Measurements from ENCODE around the gene BRWD1.

The BRWD1 gene

GRCh38 chr21:39319814-39320332, 6.4 kb upstream of the BRWD1 start:
- in situ Hi-C loops (cut with HindIII; ENCODE audit: low pct_unique_long_range_greater_than_20kb, low sequenced_read_pairs) = no loop called here
- TF ChIP-seq JUND (IDR thresholded peaks at IDR 0.05; ENCODE audit: low read depth) = no peak
- DNase-seq (ENCODE audit: low read depth in 1 of 2, low spot score in 1 of 2) = peak in 1 of 2 experiments; percentile 66

- TF ChIP-seq JUND (IDR thresholded peaks at IDR 0.05; ENCODE audit: low read depth) = no peak
- peak in 1 of 2 experiments; percentile 57 for DNase-seq (ENCODE audit: low read depth in 1 of 2, low spot score in 1 of 2)
- in situ Hi-C loops (cut with HindIII; ENCODE audit: low pct_unique_long_range_greater_than_20kb, low sequenced_read_pairs) = no loop called here
Observed at GRCh38 chr21:39319251-39319756, 5.9 kb upstream of the BRWD1 start.

DNA sequence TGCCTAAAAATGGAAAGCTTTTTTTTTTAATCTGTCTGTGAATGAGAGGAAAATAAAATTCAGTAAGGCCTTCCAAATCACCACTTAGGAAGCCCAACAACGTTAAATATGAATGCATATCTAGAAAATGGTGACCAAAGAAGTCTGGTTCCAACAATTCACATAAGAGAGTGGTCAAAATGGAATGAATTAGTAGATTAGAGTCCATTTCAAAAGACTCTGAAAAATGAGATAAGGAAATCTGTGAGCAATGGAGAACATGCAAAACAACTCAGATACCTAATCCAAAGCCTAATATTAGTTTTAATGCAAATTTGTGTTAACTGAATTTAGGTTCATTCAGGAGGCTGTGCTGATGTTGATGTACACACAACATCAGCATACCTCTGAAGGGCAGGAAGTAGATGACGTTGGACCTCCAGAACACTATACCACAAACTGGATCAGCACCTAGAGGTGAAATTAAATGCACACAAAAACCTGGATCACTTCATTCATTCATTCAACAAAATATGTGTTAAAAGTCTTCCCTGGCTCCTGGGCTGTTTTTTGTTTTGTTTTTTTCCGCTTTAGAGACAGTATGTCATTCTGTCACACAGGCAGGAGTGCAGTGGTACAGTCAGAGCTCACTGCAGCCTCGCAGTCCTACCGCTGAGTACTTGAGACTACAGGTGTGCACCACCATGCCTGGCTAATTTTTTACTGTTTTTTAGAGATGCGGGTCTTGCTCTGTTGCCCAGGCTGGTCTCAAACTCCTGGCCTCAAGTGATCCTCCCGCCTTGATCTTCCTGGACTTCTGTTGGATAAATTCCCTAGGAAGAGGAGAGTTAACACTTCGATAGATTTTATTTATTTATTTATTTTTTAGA, 4.9 kb upstream of the BRWD1 start:
- in situ Hi-C loops (cut with HindIII; ENCODE audit: low pct_unique_long_range_greater_than_20kb, low sequenced_read_pairs) = no loop called here
- TF ChIP-seq JUND (IDR thresholded peaks at IDR 0.05; ENCODE audit: low read depth) = no peak
- no peak for DNase-seq (ENCODE audit: low read depth in 1 of 2, low spot score in 1 of 2)

GRCh38 chr21:39317134-39318090, 4.0 kb upstream of the BRWD1 start:
- in situ Hi-C loops (cut with HindIII; ENCODE audit: low pct_unique_long_range_greater_than_20kb, low sequenced_read_pairs) = no loop called here
- peak; percentile 53 to 92 for DNase-seq (ENCODE audit: low read depth in 1 of 2, low spot score in 1 of 2)
- peak; percentile 64 for TF ChIP-seq JUND (IDR thresholded peaks at IDR 0.05; ENCODE audit: low read depth)

DNA sequence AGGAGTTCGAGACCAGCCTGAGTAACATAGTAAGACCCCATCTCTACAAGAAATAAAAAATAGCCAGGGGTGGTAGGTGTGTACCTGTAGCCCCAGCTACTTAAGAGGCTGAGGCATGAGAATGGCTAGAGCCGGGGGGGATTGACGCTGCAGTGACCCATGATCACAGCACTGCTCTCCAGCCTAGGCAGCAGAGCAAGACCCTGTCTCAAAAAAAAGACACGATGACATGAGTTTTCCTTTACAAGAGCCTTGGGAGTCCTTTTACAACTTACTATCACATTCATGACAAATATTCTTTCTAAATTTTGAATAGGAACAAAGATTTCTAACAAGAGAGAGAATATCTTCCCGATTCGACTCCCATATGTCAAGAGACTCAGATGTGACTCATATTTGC, 3.3 kb upstream of the BRWD1 start:
- DNase-seq (ENCODE audit: low read depth in 1 of 2, low spot score in 1 of 2) = no peak
- no peak for TF ChIP-seq JUND (IDR thresholded peaks at IDR 0.05; ENCODE audit: low read depth)
- in situ Hi-C loops (cut with HindIII; ENCODE audit: low pct_unique_long_range_greater_than_20kb, low sequenced_read_pairs) = no loop called here

DNA sequence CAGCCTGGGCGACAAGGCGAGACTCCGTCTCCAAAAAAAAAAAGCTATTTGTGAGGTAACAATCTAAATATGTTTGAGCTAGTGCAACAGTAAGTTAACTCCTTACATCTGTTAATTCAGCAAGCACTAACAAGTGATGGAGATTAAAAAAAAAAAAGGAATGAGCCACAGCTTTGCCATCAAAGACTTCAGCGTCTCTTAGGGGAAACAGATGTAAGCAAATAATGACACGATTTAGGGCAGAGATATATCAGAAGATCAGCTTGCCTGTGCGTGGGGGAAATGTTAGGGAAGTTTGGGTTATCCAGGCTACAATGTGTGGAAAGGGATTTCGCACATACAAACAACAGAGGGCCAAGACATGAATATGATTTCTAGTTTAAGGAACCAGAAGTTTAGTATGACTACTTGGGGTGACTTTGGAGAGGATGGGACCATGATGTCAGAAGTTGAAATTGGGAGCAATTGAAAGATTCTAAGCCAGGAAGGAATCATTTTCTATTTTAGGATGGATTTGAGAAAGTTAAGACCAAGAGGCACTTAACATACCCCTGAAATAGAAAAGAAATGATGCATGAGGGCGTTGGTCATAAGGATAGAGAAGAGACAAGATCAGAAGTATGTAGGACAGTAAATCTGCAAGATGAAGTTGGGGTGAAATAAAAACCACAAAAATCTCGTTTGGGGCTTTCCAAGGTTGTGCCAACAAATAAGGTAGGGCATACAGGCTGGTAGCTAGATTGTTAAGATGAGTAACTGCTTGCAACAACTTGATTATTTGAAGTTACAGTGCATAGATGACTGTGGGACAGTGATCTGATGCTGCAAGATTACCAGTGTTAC, 2.4 kb upstream of the BRWD1 start:
- in situ Hi-C loops (cut with HindIII; ENCODE audit: low pct_unique_long_range_greater_than_20kb, low sequenced_read_pairs) = no loop called here
- no peak for TF ChIP-seq JUND (IDR thresholded peaks at IDR 0.05; ENCODE audit: low read depth)
- no peak for DNase-seq (ENCODE audit: low read depth in 1 of 2, low spot score in 1 of 2)

DNA sequence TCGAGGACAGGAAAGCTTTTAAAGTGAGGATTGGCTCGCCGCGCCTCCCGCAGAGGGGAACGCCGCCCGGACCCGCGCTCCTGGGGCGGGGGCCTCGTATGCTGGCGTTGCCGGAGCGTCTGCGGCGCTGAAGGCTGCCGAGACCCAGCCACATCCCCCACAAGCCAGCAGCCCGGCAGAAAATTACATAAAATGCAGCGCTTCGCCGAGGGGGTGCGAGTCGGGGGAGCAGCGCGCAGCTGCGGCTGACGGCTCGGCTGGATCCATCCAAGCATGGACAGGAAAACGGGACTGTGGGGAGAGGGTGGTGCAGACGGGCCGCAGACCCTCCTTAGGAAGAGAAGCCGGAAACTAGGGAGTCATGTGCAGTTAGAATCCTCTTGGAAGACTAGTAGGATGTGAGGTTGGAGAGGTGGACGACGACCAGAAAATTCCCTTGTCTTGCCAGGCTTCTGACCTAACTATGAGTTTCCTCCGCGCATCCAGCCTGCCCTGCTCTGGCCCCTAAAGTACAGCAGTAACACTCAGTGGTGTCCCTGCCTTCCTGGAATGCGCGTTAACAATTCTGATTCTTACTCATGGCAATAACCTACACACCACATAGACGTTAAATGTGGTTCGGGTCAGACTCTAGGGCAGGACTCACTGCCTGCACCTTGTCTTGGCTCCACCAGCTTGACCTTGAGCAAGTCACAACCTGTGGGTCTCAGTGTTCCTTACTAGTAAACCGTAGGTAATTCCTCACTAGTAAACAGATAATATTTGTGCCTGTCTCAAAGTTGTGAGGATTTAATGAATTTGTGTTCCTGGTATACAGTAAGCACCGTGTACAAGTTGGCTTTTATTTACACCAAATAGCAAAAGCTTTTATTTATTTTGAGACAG, 953 bp upstream of the BRWD1 start:
- TF ChIP-seq JUND (IDR thresholded peaks at IDR 0.05; ENCODE audit: low read depth) = no peak
- DNase-seq (ENCODE audit: low read depth in 1 of 2, low spot score in 1 of 2) = peak; percentile 26 to 61

GRCh38 chr21:39313042-39313570, 326 bp downstream of the BRWD1 start:
- peak in 1 of 2 experiments; percentile 21 for DNase-seq (ENCODE audit: low read depth in 1 of 2, low spot score in 1 of 2)
- no peak for TF ChIP-seq JUND (IDR thresholded peaks at IDR 0.05; ENCODE audit: low read depth)
- in situ Hi-C loops (cut with HindIII; ENCODE audit: low pct_unique_long_range_greater_than_20kb, low sequenced_read_pairs) = no loop called here

More for the DNA sequence above, 953 bp upstream of the BRWD1 start:
- in situ Hi-C loops (cut with HindIII; ENCODE audit: low pct_unique_long_range_greater_than_20kb, low sequenced_read_pairs) = no loop called here

GRCh38 chr21:39312112-39313041, 1.1 kb downstream of the BRWD1 start:
- peak; percentile 93 to 97 for DNase-seq (ENCODE audit: low read depth in 1 of 2, low spot score in 1 of 2)
- in situ Hi-C loops (cut with HindIII; ENCODE audit: low pct_unique_long_range_greater_than_20kb, low sequenced_read_pairs) = no loop called here
- no peak for TF ChIP-seq JUND (IDR thresholded peaks at IDR 0.05; ENCODE audit: low read depth)

GRCh38 chr21:39311164-39311563, 2.3 kb downstream of the BRWD1 start:
- no peak for DNase-seq (ENCODE audit: low read depth in 1 of 2, low spot score in 1 of 2)
- in situ Hi-C loops (cut with HindIII; ENCODE audit: low pct_unique_long_range_greater_than_20kb, low sequenced_read_pairs) = no loop called here

More at GRCh38 chr21:39311164-39311563, 2.3 kb downstream of the BRWD1 start:
- no peak for TF ChIP-seq JUND (IDR thresholded peaks at IDR 0.05; ENCODE audit: low read depth)

Measured in T47D (cell line).